IPS-18c (cell line): Measurements from ENCODE around the gene FOXQ1.
A peak's percentile ranks its signal among the peaks of the same experiment; 100 is the strongest.

Source experiments
- H3K4me3 ChIP-seq: 2 replicates; pipeline ENCODE4 v1.7.0; 2013; ENCODE audit warnings: low read depth, mild to moderate bottlenecking, low read length, moderate library complexity; ENCODE audit not compliant: insufficient read depth
- H3K9me3 ChIP-seq: one replicate; pipeline ENCODE4 v1.6.1; 2013; ENCODE audit warnings: mild to moderate bottlenecking, low read length, moderate library complexity; ENCODE audit not compliant: control insufficient read depth, insufficient read depth

Gene FOXQ1

GRCh38 chr6:1285556-1285955 is 26.3 kb upstream of the FOXQ1 start:
- Histone ChIP-seq H3K4me3 (no peak overlapping the region), H3K9me3 (no peaks in the 10 kb centered on the region)

- Histone ChIP-seq H3K4me3 (no peak overlapping the region), H3K9me3 (no peaks in the 10 kb centered on the region)
These were observed 25.9 kb upstream of the FOXQ1 start for GRCh38 chr6:1285956-1286355.

GRCh38 chr6:1287103-1287591 is 24.8 kb upstream of the FOXQ1 start:
- Histone ChIP-seq H3K9me3 (no peaks in the 10 kb centered on the region), H3K4me3 (no peak overlapping the region)

GRCh38 chr6:1290086-1290485 is 21.8 kb upstream of the FOXQ1 start:
- no peaks in the 10 kb centered on the region for H3K9me3 ChIP-seq
- H3K4me3 ChIP-seq = no peak overlapping the region

- Histone ChIP-seq H3K9me3 (no peaks in the 10 kb centered on the region), H3K4me3 (no peak overlapping the region)
These were observed 21.1 kb upstream of the FOXQ1 start for GRCh38 chr6:1290805-1291204.

GRCh38 chr6:1291381-1291780 is 20.5 kb upstream of the FOXQ1 start:
- no peak overlapping the region for H3K4me3 ChIP-seq
- H3K9me3 ChIP-seq = no peaks in the 10 kb centered on the region

- no peaks in the 10 kb centered on the region for H3K9me3 ChIP-seq
- no peak overlapping the region for H3K4me3 ChIP-seq
These were observed 16.5 kb upstream of the FOXQ1 start for GRCh38 chr6:1295420-1295819.

GRCh38 chr6:1296079-1296478 is 15.8 kb upstream of the FOXQ1 start:
- H3K9me3 ChIP-seq = no peaks in the 10 kb centered on the region
- H3K4me3 ChIP-seq = no peak overlapping the region

GRCh38 chr6:1296542-1296941 is 15.4 kb upstream of the FOXQ1 start:
- H3K4me3 ChIP-seq = no peak overlapping the region

GRCh38 chr6:1297746-1298145 is 14.2 kb upstream of the FOXQ1 start:
- H3K9me3 ChIP-seq = no peaks in the 10 kb centered on the region
- H3K4me3 ChIP-seq = no peak overlapping the region

More at GRCh38 chr6:1296542-1296941, 15.4 kb upstream of the FOXQ1 start:
- H3K9me3 ChIP-seq = no peaks in the 10 kb centered on the region

GRCh38 chr6:1298768-1299167 is 13.1 kb upstream of the FOXQ1 start:
- Histone ChIP-seq H3K4me3 (no peak overlapping the region), H3K9me3 (no peaks in the 10 kb centered on the region)

GRCh38 chr6:1306133-1306532 is 5.8 kb upstream of the FOXQ1 start:
- Histone ChIP-seq H3K9me3 (peaks cover 2% of the 10 kb centered on the region), H3K4me3 (no peak overlapping the region)

- no peak overlapping the region for H3K4me3 ChIP-seq
- H3K9me3 ChIP-seq = peaks cover 2% of the 10 kb centered on the region
These were observed 2.5 kb upstream of the FOXQ1 start for GRCh38 chr6:1309366-1309765.

GRCh38 chr6:1310628-1311399 is 1.1 kb upstream of the FOXQ1 start:
- peaks cover 2% of the 10 kb centered on the region for H3K9me3 ChIP-seq
- H3K4me3 ChIP-seq = peak overlapping the region; percentile 46

- H3K4me3 ChIP-seq = peak overlapping the region; percentile 46; the same call in 1 of the 2 replicates
These were observed 240 bp downstream of the FOXQ1 start for GRCh38 chr6:1312203-1312472.

GRCh38 chr6:1312473-1313367 is 822 bp downstream of the FOXQ1 start:
- Histone ChIP-seq H3K4me3 (peak overlapping the region; percentile 46), H3K9me3 (peaks cover 4% of the 10 kb centered on the region)

More at GRCh38 chr6:1312203-1312472, 240 bp downstream of the FOXQ1 start:
- peaks cover 4% of the 10 kb centered on the region for H3K9me3 ChIP-seq

GRCh38 chr6:1313384-1313766 is 1.5 kb downstream of the FOXQ1 start:
- Histone ChIP-seq H3K4me3 (no peak overlapping the region; the same call in 1 of the 2 replicates), H3K9me3 (peaks cover 4% of the 10 kb centered on the region)
